ENCODE data around the gene RANGRF.

- TF ChIP-seq CTCF (IDR thresholded peaks at IDR 0.05; ENCODE audit: low read depth, low read length, poor library complexity, severe bottlenecking): no peak
- TF ChIP-seq EZH2phosphoT487 (IDR thresholded peaks at IDR 0.05; ENCODE audit: borderline replicate concordance, low read length): no peak
These were observed 16.0 kb upstream of the RANGRF start for GRCh38 chr17:8272421-8272820.
